Esophagus muscularis mucosa (tissue), 4 donors: Measurements from ENCODE around the gene ADGRA3. TPM values are rescaled to one million over a fixed set of nuclear protein-coding genes. Genes with fewer than 3 reads are reported as not detected.
"Not testable (repeated sequence)": the region's sequence is repeated elsewhere in the genome, so short reads cannot be mapped to it uniquely, and the experiment has no call there.

ENCODE experiments used
- DNase-seq: peaks from one replicate; pipeline ENCODE4 v3.0.0-alpha.2; 2017; ENCODE audit errors: extremely low spot score
- H3K27ac ChIP-seq, 4 donors: fragments of 200-600 bp; sonication (generic); replicated peaks in 1 of 4; 1 replicate in 3 of 4; 2 replicates in 1 of 4; pipeline ENCODE4 v1.5.1; 2016 to 2019; ENCODE audit warnings: mild to moderate bottlenecking in 1 of 4
- H3K27me3 ChIP-seq, 4 donors: fragments of 200-600 bp; sonication (generic); one replicate each; pipeline versions ENCODE4 v1.5.1 to v1.6.0; 2016 to 2019
- H3K36me3 ChIP-seq, 4 donors: fragments of 200-600 bp; sonication (generic); one replicate each; pipeline ENCODE4 v1.5.1; 2016 to 2019
- H3K4me1 ChIP-seq, 4 donors: fragments of 200-600 bp; sonication (generic); one replicate each; pipeline ENCODE4 v1.5.1; 2016 to 2019
- H3K4me3 ChIP-seq, 4 donors: fragments of 200-600 bp; sonication (generic); 1 replicate in 2 of 4; 2 replicates in 2 of 4; pipeline ENCODE4 v1.5.1; 2016 to 2019; ENCODE audit warnings: mild to moderate bottlenecking in 4 of 4, moderate library complexity in 1 of 4
- H3K9me3 ChIP-seq, 4 donors: fragments of 200-600 bp; sonication (generic); 1 replicate in 3 of 4; 2 replicates in 1 of 4; pipeline ENCODE4 v1.5.1; 2016 to 2019
- CTCF ChIP-seq, 3 experiments: fragments of 200-600 bp in 2 of 3; fragments of 450-650 bp in 1 of 3; sonication (generic) in 2 of 3; IDR thresholded peaks; one replicate each; pipeline ENCODE4 v1.5.1; 2017 to 2019; ENCODE audit warnings: antibody characterized with exemption in 3 of 3, mild to moderate bottlenecking in 2 of 3, moderate library complexity in 1 of 3
- EP300 ChIP-seq: sonication (generic); formaldehyde crosslinking; IDR thresholded peaks from one replicate; pipeline ENCODE4 v1.6.1; 2017; ENCODE audit warnings: antibody characterized with exemption
- POLR2A ChIP-seq: fragments of 450-650 bp; IDR thresholded peaks from one replicate; pipeline ENCODE4 v1.6.1; 2017; ENCODE audit warnings: antibody characterized with exemption, moderate library complexity, mild to moderate bottlenecking, low read depth
- POLR2AphosphoS5 ChIP-seq, 2 donors: sonication (generic); formaldehyde crosslinking; IDR thresholded peaks; one replicate each; pipeline ENCODE4 v1.6.1; 2017; ENCODE audit warnings: antibody characterized with exemption in 2 of 2
- WGBS: methylation state at CpG from one replicate; pipeline ENCODE4 v1.1.5; 2018; 5-methylcytosine and 5-hydroxymethylcytosine counted together
- intact Hi-C: fragments of 100-400 bp; cut with DNase I; formaldehyde crosslinking; loops from one replicate; pipeline ENCODE4 v1.15.1; 2023
- total RNA-seq, 4 donors: library from RNA; depleted of rRNA; stranded (reverse); fragments of >200 nt; gene quantifications; one replicate each; pipeline versions ENCODE4 v1.1.0 to v1.2.1, GENCODE V29; 2016

The ADGRA3 gene
- total RNA-seq, 4 donors from 2014 or later: 24.9 to 41.0 (median 35.3) TPM

GRCh38 chr4:22477136-22477812, 38.6 kb downstream of the ADGRA3 start:
- no peak overlapping the region for H3K27ac ChIP-seq
- WGBS: 60% methylated on average over 8 of the region's 8 CpGs
- TF ChIP-seq POLR2AphosphoS5 (IDR thresholded peaks at IDR 0.05) (no peak), POLR2A (no peak), EP300 (no peak), CTCF (IDR thresholded peaks at IDR 0.05) (no peak)
- peaks cover 14 to 40% (median 22%) of the 10 kb centered on the region in 4 donors for H3K4me1 ChIP-seq
- H3K9me3 ChIP-seq: no peaks in the 10 kb centered on the region
- no peak overlapping the region for H3K4me3 ChIP-seq
- H3K27me3 ChIP-seq: no peaks in the 10 kb centered on the region
- H3K36me3 ChIP-seq: no peaks in the 10 kb centered on the region
- intact Hi-C loops: no loop called here
- DNase-seq: no peak

- no peak for DNase-seq
- no peak overlapping the region for H3K4me3 ChIP-seq
- no peaks in the 10 kb centered on the region for H3K36me3 ChIP-seq
- H3K4me1 ChIP-seq: peaks cover 21 to 47% (median 30%) of the 10 kb centered on the region in 4 donors
- intact Hi-C loops: no loop called here
- H3K27me3 ChIP-seq: no peaks in the 10 kb centered on the region
- H3K27ac ChIP-seq: no peak overlapping the region
- TF ChIP-seq POLR2A (no peak), EP300 (no peak), POLR2AphosphoS5 (IDR thresholded peaks at IDR 0.05) (no peak), CTCF (IDR thresholded peaks at IDR 0.05) (no peak)
- 95% methylated on average over 7 of the region's 7 CpGs for WGBS
- no peaks in the 10 kb centered on the region for H3K9me3 ChIP-seq
Measured at GRCh38 chr4:22476011-22476410, 39.9 kb downstream of the ADGRA3 start.

GRCh38 chr4:22475311-22475646, 40.6 kb downstream of the ADGRA3 start:
- H3K27me3 ChIP-seq, DNase-seq, H3K36me3 ChIP-seq, H3K4me3 ChIP-seq, H3K9me3 ChIP-seq, H3K27ac ChIP-seq, intact Hi-C loops: not testable (repeated sequence)
- peaks cover 16 to 41% (median 27%) of the 10 kb centered on the region in 4 donors for H3K4me1 ChIP-seq
- 94% methylated on average over 16 of the region's 16 CpGs for WGBS

- TF ChIP-seq EP300 (no peak), CTCF (IDR thresholded peaks at IDR 0.05) (no peak), POLR2A (no peak), POLR2AphosphoS5 (IDR thresholded peaks at IDR 0.05) (no peak)
- Histone ChIP-seq H3K27me3 (no peaks in the 10 kb centered on the region), H3K9me3 (no peaks in the 10 kb centered on the region), H3K4me3 (no peak overlapping the region), H3K27ac (no peak overlapping the region), H3K4me1 (peaks cover 16 to 41% (median 27%) of the 10 kb centered on the region in 4 donors), H3K36me3 (peaks cover 0 to 4% (median 0%) of the 10 kb centered on the region in 4 donors)
- DNase-seq: no peak
- 83% methylated on average over 5 of the region's 5 CpGs for WGBS
- intact Hi-C loops: no loop called here
Measured at GRCh38 chr4:22474636-22475310, 41.1 kb downstream of the ADGRA3 start.

- no peak for TF ChIP-seq POLR2A
- TF ChIP-seq POLR2AphosphoS5 (IDR thresholded peaks at IDR 0.05): no peak
- no peak for TF ChIP-seq EP300
- no peak for TF ChIP-seq CTCF (IDR thresholded peaks at IDR 0.05)
- intact Hi-C loops: no loop called here
- H3K27ac ChIP-seq: no peak overlapping the region
Measured at GRCh38 chr4:22473268-22473667, 42.6 kb downstream of the ADGRA3 start.

More at GRCh38 chr4:22473268-22473667, 42.6 kb downstream of the ADGRA3 start:
- Histone ChIP-seq H3K27me3 (no peaks in the 10 kb centered on the region), H3K36me3 (peaks cover 0 to 4% (median 0%) of the 10 kb centered on the region in 4 donors), H3K9me3 (no peaks in the 10 kb centered on the region), H3K4me3 (no peak overlapping the region), H3K4me1 (peaks cover 16 to 41% (median 27%) of the 10 kb centered on the region in 4 donors)
- 63% methylated on average over 4 of the region's 4 CpGs for WGBS
- no peak for DNase-seq
